Measurements from ENCODE around the gene OSBPL9. TPM values are rescaled to one million over a fixed set of nuclear protein-coding genes. Genes with fewer than 3 reads are reported as not detected.
A peak's percentile ranks its signal among the peaks of the same experiment; 100 is the strongest.

The OSBPL9 gene
- polyA plus RNA-seq, 1 experiment = 69.6 TPM

GRCh38 chr1:51576923-51577322, 40.0 kb upstream of the OSBPL9 start:
- ChIA-PET POLR2A (interaction anchor here (0.7 kb wide), 1 partner anchor 414 kb away, joined by 5 read pairs; no protein-coding TSS in a partner anchor), CTCF (no interaction called here)
- no peak for TF ChIP-seq CTCF (IDR thresholded peaks at IDR 0.05; ENCODE audit: low read depth, low read length)
- H3K27ac ChIP-seq (ENCODE audit: low read depth, low read length) = no peak overlapping the region
- H3K27me3 ChIP-seq (ENCODE audit: control insufficient read depth, insufficient read depth, low read length) = no peaks in the 10 kb centered on the region
- H3K9me3 ChIP-seq (ENCODE audit: control insufficient read depth, insufficient read depth, low read length) = no peaks in the 10 kb centered on the region
- no peak for DNase-seq (ENCODE audit: low read depth, low spot score)
- H3K4me3 ChIP-seq (ENCODE audit: low read depth, low read length) = no peak overlapping the region

GRCh38 chr1:51578383-51579109, 38.3 kb upstream of the OSBPL9 start:
- Histone ChIP-seq H3K4me3 (ENCODE audit: low read depth, low read length) (no peak overlapping the region), H3K27me3 (ENCODE audit: control insufficient read depth, insufficient read depth, low read length) (no peaks in the 10 kb centered on the region), H3K9me3 (ENCODE audit: control insufficient read depth, insufficient read depth, low read length) (no peaks in the 10 kb centered on the region), H3K27ac (ENCODE audit: low read depth, low read length) (no peak overlapping the region)
- no peak for TF ChIP-seq CTCF (IDR thresholded peaks at IDR 0.05; ENCODE audit: low read depth, low read length)
- CTCF ChIA-PET = no interaction called here
- POLR2A ChIA-PET = interaction anchor here (0.6 kb wide), 1 partner anchor 149 kb away, joined by 9 read pairs; no protein-coding TSS in a partner anchor
- DNase-seq (ENCODE audit: low read depth, low spot score) = no peak

- POLR2A ChIA-PET = no interaction called here
- Histone ChIP-seq H3K27ac (ENCODE audit: low read depth, low read length) (no peak overlapping the region), H3K27me3 (ENCODE audit: control insufficient read depth, insufficient read depth, low read length) (no peaks in the 10 kb centered on the region), H3K9me3 (ENCODE audit: control insufficient read depth, insufficient read depth, low read length) (no peaks in the 10 kb centered on the region), H3K4me3 (ENCODE audit: low read depth, low read length) (no peak overlapping the region)
- DNase-seq (ENCODE audit: low read depth, low spot score) = no peak
- CTCF ChIA-PET = interaction anchor here (0.6 kb wide), 1 partner anchor 34 kb away, joined by 5 read pairs; no protein-coding TSS in a partner anchor
- no peak for TF ChIP-seq CTCF (IDR thresholded peaks at IDR 0.05; ENCODE audit: low read depth, low read length)
Observed at GRCh38 chr1:51581238-51581637, 35.7 kb upstream of the OSBPL9 start.

GRCh38 chr1:51583532-51583931, 33.4 kb upstream of the OSBPL9 start:
- ChIA-PET POLR2A (interaction anchor here (0.5 kb wide), 1 partner anchor 73 kb away, joined by 7 read pairs; no protein-coding TSS in a partner anchor), CTCF (no interaction called here)
- DNase-seq (ENCODE audit: low read depth, low spot score) = peak; percentile 32

More at GRCh38 chr1:51583532-51583931, 33.4 kb upstream of the OSBPL9 start:
- no peak overlapping the region for H3K27ac ChIP-seq (ENCODE audit: low read depth, low read length)
- no peak overlapping the region for H3K4me3 ChIP-seq (ENCODE audit: low read depth, low read length)
- H3K27me3 ChIP-seq (ENCODE audit: control insufficient read depth, insufficient read depth, low read length) = no peaks in the 10 kb centered on the region
- H3K9me3 ChIP-seq (ENCODE audit: control insufficient read depth, insufficient read depth, low read length) = no peaks in the 10 kb centered on the region
- TF ChIP-seq CTCF (IDR thresholded peaks at IDR 0.05; ENCODE audit: low read depth, low read length) = no peak
